ENCODE results near the gene PCDHGA4.
"Not testable (repeated sequence)": the region's sequence is repeated elsewhere in the genome, so short reads cannot be mapped to it uniquely, and the experiment has no call there.

The PCDHGA4 gene

DNA sequence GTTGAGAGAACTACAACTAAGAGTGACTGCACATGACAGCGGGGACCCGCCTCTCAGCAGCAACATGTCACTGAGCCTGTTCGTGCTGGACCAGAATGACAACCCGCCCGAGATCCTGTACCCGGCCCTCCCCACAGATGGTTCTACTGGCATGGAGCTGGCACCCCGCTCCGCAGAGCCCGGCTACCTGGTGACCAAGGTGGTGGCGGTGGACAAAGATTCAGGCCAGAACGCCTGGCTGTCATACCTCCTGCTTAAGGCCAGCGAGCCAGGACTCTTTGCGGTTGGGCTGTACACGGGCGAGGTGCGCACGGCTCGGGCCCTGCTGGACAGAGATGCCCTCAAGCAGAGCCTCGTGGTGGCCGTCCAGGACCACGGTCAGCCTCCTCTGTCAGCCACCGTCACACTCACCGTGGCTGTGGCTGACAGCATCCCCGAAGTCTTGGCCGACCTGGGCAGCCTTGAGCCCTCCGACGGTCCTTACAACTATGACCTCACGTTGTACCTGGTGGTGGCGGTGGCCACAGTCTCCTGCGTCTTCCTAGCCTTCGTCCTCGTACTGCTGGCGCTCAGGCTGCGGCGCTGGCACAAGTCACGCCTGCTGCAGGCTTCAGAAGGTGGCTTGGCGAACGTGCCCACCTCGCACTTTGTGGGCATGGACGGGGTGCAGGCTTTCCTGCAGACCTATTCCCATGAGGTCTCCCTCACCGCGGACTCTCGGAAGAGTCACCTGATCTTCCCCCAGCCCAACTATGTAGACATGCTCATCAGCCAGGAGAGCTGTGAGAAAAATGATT is 29.8 kb downstream of the PCDHGA4 start:
- DNase-seq = no peak

GRCh38 chr5:141387557-141388311 is 32.9 kb downstream of the PCDHGA4 start, which contains the start of gene PCDHGB4:
PCDHGB4 (plus strand) TSS chr5:141387698; CDS start chr5:141387885, 187 bp downstream.
- DNase-seq = not testable (repeated sequence)

GRCh38 chr5:141388661-141389060 is 33.8 kb downstream of the PCDHGA4 start:
- no peak for DNase-seq

- DNase-seq = no peak
Observed at GRCh38 chr5:141389153-141390042, 34.6 kb downstream of the PCDHGA4 start.

- DNase-seq = no peak
Observed at GRCh38 chr5:141392429-141393198, 37.8 kb downstream of the PCDHGA4 start, which contains the start of gene PCDHGA8. PCDHGA8 (plus strand) TSS chr5:141392633; CDS start chr5:141392814, 181 bp downstream.

GRCh38 chr5:141393267-141393666 is 38.4 kb downstream of the PCDHGA4 start:
- no peak for DNase-seq

GRCh38 chr5:141394401-141395187 is 39.8 kb downstream of the PCDHGA4 start:
- DNase-seq = not testable (repeated sequence)

DNA sequence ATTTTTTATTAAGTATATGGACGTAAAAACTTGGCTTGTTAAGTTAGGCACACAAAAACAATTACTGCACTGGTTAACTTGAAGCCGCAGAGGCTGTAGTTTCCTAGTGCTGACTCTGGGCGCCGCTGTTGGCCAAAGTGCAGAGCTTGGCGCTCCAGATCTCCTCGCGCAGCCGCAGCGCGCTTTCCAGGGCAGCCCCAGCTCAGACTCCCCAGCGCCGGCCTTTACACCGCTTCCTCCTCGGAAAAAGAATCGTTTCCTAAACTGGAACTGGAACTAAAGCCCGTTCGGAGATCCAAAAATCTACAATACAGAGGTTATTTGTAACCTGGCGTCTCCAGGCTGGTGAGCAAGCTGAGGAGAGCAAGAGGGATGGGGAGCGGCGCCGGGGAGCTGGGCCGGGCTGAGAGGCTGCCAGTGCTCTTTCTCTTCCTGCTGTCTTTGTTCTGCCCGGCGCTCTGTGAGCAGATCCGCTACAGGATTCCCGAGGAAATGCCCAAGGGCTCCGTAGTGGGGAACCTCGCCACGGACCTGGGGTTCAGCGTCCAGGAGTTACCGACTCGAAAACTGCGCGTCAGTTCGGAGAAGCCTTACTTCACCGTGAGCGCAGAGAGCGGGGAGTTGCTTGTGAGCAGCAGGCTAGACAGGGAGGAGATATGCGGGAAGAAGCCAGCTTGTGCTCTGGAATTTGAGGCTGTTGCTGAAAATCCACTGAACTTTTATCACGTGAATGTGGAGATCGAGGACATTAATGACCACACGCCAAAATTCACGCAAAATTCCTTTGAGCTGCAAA is 43.1 kb downstream of the PCDHGA4 start, which contains the start of gene PCDHGB5:
PCDHGB5 (plus strand) TSS at position 192 of the 796 bp plus-strand sequence; CDS start at position 373, 181 bp downstream.
- DNase-seq = not testable (repeated sequence)

- no peak for DNase-seq
Observed at GRCh38 chr5:141398608-141399007, 43.8 kb downstream of the PCDHGA4 start.

DNA sequence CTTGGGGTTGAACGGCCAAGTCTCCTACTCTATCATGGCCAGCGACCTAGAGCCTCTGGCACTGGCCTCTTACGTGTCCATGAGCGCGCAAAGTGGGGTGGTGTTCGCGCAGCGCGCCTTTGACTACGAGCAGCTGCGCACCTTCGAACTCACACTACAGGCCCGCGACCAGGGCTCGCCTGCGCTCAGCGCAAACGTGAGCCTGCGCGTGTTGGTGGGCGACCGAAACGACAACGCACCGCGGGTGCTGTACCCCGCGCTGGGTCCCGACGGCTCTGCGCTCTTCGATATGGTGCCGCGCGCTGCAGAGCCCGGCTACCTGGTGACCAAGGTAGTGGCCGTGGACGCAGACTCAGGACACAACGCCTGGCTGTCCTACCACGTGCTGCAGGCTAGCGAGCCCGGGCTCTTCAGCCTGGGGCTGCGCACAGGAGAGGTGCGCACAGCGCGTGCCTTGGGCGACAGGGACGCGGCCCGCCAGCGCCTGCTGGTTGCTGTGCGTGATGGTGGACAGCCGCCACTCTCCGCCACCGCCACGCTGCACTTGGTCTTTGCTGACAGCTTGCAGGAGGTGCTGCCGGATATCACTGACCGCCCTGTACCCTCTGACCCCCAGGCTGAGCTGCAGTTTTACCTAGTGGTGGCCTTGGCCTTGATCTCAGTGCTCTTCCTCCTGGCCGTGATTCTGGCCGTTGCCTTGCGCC is 44.9 kb downstream of the PCDHGA4 start:
- DNase-seq = no peak

DNA sequence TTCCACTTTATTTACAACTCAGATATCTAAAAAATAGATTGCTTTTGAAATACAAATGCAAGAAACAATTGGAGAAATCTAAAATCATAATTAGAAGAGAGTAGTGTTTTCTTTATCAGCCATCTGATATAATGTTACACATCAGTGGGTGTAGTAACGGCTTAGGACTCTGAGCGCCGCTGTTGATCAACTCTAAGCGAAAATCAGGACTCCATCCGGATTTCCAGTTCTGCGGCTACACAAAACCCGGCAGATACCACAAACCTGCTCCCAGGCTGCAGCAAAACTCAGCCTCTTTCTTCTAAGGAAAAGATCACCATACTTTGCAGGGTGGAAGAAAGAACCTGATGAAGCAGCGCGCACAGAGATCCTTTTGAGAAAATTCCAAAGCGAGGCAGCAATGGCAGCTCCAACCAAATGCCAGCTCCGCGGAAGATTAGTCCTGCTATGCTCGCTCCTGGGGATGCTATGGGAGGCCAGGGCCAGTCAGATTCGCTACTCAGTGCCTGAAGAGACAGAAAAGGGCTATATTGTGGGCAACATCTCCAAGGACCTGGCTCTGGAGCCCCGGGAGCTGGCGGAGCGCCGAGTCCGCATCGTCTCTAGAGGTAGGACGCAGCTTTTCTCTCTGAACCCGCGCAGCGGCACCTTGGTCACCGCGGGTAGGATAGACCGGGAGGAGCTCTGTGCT is 47.9 kb downstream of the PCDHGA4 start, which contains the start of gene PCDHGA9:
PCDHGA9 (plus strand) TSS at position 226 of the 691 bp plus-strand sequence; CDS start at position 401, 175 bp downstream.
- DNase-seq = no peak

DNA sequence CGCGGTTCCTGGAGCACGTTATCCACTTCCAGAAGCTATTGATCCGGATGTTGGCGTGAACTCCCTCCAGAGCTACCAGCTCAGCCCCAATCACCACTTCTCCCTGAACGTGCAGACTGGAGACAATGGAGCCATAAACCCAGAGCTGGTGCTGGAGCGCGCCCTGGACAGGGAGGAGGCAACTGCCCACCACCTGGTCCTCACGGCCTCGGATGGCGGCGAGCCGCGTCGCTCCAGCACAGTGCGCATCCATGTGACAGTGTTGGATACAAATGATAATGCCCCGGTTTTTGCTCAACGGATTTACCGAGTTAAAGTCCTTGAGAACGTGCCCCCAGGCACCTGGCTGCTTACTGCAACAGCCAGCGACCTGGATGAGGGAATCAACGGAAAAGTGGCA is 48.6 kb downstream of the PCDHGA4 start:
- DNase-seq = no peak

All from bone marrow (tissue), 2 donors.